GM04503 (cell line): ENCODE data around the gene RPUSD3.
"Not testable (repeated sequence)": the region's sequence is repeated elsewhere in the genome, so short reads cannot be mapped to it uniquely, and the experiment has no call there.

ENCODE experiments used
- DNase-seq: peaks from one replicate; pipeline ENCODE4 v3.0.0-alpha.2; 2012; ENCODE audit warnings: low read depth

The RPUSD3 gene, protein sequence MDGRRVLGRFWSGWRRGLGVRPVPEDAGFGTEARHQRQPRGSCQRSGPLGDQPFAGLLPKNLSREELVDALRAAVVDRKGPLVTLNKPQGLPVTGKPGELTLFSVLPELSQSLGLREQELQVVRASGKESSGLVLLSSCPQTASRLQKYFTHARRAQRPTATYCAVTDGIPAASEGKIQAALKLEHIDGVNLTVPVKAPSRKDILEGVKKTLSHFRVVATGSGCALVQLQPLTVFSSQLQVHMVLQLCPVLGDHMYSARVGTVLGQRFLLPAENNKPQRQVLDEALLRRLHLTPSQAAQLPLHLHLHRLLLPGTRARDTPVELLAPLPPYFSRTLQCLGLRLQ

DNA sequence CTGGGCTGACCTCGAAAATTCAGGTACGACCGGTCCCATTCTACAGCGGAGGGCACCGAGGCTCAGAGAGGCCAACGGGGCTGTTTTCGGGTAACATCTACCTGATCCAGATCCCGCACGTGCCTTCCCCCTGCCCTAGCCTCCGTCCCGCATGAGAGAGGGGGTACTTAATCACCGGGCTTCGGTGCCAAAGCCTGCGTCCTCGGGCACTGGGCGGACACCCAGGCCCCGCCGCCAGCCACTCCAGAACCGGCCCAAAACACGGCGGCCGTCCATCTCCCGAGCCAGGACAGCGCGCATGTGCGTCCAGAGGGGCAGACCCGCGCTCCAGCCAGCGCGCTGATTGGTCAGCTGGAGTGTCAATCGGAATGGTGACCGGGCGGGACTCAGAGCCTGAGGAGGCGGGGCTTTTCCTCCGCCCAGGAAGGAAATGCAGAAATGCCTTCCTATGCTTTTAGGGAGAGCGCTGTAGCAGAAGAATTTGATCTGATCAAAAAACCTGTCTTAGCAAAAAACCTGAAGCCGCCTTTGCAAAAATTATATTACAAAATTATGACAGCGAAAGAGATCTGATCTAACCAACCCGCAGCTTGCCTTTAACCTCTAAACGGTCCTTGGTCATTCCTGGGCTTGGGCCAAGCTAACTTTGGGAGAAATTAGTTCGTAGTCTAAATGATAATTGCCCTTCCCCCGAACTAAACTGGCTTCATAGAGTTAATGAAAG lies at the start of gene RPUSD3:
TSS of gene RPUSD3 (minus strand) at position 294 of the 724 bp plus-strand sequence. CDS start at position 276, 18 bp downstream.
- DNase-seq = peak; percentile 66

DNA sequence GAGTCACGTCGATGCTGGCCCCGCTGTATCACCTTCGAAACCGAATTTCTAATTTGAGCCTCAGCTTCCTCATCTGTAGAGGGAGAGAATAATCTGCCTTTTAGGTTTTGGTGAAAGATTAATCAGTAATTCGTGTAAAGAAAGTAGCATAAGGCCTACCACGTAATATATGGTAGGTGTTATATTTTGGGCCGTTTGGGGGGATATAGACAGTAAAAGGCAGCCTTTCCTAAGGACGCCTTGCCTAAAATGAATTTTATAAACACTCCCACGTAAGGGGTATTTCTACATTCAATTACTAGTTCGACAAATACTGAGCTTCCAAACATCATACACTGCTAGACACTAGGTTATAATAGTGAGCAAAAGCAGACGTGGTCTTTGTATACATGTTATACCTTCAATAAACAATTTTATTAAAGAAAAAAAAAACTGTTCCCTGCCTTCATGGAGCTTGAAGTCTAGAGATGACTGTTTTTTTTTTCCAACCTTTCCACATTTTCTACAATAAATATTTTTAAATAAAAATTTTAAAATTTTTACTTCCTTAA lies 47.3 kb upstream of the RPUSD3 start:
- DNase-seq = no peak

DNA sequence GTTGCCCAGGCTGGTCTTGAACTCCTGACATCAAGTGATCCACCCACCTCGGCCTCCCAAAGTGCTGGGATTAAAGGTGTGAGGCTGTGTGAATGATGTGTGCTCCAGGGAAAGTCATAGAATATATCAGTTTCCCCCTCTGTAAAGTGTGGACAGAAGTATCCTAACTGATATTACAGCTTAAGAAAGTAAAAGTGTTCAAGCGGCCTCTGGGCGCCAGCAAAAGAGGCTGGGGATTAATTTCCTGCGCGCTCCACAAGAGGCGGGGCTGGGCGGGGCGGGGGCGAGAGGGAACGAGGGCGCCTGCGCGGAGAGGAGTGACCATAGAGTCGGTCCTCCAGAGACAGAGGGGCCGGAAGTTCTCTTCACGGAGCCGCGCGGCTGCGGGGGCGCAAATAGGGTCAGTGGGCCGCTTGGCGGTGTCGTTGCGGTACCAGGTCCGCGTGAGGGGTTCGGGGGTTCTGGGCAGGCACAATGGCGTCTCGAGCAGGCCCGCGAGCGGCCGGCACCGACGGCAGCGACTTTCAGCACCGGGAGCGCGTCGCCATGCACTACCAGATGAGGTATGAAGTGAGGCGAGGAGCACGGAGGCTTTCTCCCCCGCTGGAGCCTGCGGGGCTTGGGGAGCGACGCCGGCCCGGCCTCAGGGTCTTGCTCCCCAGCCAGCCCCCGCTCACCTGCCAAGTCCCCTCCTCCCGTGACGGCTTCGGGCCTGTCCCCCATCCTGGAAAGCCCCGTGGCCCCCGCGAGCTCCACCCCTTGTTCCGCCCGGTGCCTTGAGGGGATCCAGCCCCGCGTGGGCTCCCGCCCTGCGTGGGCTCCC lies 46.7 kb upstream of the RPUSD3 start, which contains the start of gene JAGN1:
TSS of gene JAGN1 (plus strand) at position 362 of the 823 bp plus-strand sequence. CDS start at position 475, 113 bp downstream.
- DNase-seq = no peak

DNA sequence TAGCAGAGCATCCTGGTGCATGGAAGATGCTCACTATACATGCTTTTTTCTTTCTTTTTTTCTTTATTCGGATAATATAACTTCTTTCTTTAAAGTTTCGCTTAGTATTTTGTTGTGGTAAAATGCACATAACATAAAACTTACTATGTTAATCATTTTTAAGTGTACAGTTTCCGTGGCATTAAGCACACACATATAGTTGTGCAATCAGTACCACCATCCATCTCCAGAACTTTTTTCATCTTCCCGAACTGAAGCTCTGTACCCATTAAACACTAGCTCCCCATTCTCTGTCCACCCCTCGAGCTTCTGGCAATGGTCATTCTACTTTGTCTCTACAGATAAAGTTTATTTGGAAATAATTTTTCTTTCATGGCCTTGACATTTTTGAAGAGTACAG lies 45.6 kb upstream of the RPUSD3 start:
- no peak for DNase-seq

DNA sequence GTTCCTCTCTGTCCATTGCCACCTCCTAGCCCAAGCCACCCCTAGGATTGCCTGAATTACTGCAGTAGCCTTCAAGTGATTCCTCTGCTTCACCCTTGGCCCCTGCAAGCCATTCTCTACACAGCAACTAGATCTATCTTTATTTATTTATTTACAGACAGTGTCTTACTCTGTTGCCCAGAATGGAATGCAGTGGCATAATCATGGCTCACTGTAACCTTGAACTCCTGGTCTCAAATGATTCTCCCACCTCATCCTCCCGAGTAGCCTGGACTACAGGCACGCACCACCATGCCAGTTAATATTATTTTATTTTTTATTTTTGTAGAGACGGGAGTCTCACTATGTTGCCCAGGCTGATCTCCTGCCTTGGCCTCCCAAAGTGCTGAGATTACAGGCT lies 44.7 kb upstream of the RPUSD3 start:
- no peak for DNase-seq

DNA sequence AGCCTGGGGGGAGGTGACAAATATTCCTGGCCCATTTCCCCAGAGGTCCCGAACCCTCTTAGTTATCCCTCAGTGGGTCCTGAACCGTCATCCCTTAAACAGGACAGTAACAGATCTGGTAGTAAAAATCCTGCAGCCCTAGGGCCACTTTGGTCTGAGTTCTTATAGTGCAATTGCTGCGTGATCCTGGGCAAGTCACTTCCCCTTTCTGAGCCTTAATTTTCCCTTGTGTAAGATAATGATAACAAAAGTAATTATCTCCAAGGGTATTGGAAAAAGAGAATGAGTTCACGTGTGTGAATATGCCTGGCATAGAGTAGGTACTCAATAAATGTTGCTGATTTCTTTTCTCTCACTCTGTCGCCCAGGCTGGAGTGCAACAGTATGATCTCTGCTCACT lies 43.7 kb upstream of the RPUSD3 start:
- no peak for DNase-seq

DNA sequence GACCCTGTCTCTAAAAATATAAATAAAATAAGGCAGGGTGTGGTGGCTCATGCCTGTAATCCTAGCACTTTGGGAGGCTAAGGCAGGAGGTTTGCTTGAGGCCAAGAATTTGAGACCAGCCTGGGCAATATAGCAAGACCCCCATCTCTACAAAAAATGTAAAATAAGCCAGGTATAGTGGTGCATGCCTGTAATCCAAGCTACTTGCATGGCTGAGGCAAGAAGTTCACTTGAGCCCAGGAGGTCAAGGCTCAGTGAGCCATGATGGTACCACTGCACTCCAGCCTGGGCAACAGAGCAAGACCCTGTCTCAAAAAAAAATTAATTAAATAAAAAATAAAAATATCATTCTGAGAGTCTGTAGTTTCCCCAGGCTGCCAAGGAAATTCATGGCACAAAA lies 42.5 kb upstream of the RPUSD3 start:
- DNase-seq = no peak

DNA sequence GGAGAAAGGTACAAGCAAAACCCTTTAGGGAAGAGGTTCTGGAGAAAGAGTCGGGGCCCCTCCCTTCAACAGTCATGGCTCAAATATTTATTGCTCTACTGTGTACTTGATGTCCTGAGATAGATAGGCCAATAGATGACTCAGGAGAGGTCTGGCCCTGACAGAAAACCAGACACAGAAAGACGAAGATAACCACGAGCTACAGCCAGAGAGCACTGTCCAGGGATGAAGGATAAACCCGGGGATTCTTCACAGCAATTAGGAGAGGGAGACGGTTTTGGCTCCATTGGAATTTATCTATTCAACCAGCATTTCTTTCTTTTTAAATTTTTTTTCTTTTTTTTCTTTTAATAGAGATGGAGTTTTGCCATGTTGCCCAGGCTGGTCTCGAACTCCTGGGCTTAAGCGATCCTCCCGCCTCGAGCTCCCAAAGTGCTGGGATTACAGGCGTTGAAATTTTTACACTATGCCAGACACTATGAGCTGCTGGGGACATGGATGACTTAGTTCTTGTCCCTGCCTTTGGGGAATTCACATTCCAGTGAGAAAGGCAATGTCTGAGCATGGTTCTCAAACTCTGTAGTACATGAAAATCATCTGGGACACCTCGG lies 40.9 kb upstream of the RPUSD3 start:
- DNase-seq = peak; percentile 68

DNA sequence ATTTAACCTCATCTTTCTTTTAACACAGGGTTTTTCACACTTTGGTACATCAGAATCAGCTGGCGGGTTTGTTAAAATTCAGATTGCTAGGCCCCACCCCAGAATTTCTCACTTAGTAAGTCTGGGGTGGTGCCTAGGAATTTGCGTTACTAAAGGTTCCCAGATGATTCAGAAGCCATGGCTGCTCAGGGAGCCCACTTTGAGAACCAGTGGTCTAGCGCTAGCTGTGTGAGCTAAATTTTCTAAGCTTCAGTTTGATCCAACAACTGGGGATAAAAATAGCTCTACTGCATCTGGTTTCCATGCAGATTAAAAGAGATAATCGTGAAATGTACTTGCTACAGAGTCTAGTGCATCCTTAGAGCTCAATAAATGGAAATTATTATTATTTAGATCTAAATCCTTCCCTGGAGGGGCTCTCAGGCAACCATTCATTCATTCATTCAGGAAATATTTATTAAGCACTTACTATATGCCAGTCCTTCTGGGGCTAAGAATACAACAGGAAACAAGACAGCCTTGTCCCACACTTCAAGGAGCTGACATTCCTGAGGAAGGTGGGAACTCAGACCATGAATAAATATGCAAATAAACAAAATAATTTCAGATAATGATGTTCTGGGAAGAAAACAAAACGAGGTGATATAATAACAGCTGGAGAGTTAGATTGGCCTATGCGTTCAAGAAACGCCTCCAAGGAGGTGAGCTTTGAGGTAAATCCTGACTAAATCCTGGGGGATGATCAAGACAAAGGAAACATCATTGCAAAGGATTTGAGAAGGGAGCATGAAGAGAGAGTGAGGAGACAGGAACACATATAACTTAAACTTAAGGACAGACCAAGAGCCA lies 40.1 kb upstream of the RPUSD3 start:
- DNase-seq = no peak

DNA sequence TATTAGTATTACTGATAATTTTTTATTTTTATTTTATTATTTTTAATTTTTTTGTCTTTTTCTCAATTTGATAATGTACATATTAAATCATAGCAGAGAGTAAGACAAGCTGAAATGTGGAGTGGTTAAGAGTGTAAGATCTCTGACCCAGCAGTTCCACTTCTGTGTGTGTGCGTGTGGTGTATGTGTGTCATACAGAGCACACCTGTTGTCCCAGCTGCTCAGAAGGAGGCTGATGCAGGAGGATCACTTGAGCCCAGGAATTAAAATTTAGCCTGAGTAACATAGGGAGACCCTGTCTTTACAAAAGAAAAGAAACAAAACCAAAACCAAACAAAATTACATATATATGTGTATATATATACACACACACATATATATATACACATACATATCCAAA lies 37.6 kb upstream of the RPUSD3 start:
- DNase-seq = no peak

DNA sequence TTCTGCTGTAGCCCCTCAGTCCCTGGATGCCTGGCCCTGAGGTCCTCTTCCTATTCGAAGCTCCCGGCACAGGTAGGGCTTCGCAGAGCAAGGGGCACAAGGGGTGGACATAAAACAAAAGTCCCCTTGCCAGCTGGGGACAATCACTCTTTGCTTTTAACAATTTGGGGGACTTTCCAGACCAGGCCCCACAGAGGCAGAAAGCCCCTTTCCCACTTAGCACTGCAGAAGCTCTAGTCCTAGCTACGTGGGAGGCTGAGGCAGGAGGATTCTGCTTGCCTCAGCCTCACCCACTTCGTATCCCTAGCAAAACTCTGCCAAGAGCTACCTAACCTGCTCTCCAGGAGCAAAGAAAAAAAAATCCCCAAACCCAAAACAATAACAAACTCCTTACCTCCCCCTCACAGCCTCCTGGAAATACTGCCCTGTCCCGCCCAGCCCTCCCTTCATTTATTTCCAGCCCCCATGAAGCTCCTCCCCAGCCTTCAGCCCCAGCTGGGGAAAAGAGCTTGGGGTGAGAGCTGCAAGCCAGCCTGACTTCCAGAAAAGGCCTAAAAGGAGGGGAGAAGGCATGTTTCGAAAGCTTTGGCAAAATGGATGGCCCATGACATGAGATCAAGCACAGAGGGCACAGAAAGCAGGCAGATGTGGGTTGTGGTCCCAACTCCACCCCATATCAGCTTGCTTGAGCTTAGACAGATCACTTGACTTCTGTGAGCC lies 36.2 kb upstream of the RPUSD3 start, which contains the start of gene CIDEC:
TSS of gene CIDEC (minus strand) at position 424 of the 720 bp plus-strand sequence. CDS start 1,767 bp downstream, outside the sequence.
- no peak for DNase-seq

DNA sequence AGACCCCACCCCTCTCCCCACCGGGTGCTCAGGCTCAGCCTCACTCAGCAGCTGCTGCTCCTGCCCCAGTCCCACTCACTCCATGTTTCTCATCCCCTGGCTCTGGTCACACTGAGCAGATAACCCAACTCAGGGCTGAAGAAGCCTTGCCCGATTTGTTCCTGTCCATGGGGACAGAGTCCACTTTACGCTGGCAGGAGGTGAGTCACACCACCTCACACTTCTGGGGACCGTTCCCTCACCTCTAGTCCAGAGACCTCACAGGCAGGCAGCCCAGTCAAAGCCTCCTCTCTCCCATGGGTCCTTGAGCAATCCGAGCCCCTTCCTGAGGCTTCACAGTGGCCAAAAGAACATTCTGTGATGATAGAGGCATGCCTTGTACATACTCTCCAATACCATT lies 34.9 kb upstream of the RPUSD3 start:
- no peak for DNase-seq

DNA sequence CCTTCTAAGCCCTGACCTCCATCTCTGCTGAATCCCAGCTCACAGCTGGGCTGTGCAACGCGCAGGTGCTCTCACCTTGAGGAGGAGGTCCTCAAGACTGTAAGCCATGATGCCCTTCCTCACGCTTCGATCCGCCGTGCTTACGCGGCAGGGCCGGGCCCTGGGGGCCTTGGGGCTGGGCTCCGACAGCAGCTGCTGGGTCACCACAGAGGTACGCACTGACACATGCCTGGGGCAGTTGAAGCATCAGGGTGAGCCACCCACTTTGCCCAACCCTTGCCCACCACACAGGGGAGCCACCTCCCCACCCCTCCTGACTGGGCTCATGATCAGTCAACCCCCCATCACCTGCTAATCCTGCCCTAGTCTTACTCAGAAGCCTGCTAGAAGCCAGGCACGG lies 33.2 kb upstream of the RPUSD3 start:
- DNase-seq = no peak

DNA sequence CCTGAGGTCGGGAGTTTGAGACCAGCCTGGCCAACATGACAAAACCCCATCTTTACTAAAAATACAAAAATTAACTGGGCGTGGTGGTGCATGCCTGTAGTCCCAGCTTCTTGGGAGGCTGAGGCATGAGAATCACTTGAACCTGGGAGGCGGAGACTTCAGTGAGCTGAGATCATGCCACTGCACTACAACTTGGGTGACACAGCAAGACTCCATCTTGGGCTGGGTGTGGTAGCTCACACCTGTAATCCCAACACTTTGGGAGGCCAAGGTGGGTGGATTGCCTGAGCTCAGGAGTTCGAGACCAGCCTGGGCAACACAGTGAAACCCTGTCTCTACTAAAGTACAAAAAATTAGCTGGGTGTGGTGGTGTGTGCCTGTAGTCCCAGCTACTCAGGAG lies 32.4 kb upstream of the RPUSD3 start:
- DNase-seq = not testable (repeated sequence)

DNA sequence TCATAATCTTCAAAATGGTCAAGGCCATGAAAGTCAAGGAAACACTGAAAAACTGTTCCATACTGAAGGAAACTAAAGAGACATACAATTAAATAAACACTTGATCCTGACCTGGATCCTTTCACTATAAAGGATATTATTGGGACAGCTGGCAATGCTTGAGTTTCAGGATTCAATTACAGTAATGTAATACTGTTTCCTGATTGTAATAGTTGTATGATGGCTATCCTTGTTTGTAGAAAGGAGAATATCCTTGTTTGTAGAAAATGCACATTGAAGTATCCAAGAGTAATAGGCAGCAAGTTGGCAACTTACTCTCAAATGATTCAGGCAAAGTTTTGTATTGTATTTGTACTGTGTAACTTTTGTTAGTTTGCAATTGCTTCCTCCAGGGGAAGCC lies 31.6 kb upstream of the RPUSD3 start:
- no peak for DNase-seq

DNA sequence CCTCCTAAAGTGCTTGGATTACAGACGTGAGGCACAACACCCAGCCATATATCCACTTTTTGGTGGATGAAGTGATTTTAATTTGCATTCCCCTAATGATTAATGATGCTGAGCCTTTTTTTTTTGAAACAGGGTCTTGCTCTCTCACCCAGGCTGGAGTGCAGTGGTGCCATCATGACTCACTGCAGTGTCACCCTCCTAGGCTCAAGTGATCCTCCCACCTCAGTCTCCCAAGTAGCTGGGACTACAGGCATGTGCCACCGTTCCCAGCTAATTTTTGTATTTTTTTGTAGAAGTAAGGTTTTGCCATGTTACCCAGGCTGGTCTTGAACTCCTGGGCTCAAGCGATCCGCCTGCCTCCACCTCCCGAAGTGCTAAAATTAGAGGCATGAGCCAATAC lies 28.3 kb upstream of the RPUSD3 start:
- DNase-seq = not testable (repeated sequence)

DNA sequence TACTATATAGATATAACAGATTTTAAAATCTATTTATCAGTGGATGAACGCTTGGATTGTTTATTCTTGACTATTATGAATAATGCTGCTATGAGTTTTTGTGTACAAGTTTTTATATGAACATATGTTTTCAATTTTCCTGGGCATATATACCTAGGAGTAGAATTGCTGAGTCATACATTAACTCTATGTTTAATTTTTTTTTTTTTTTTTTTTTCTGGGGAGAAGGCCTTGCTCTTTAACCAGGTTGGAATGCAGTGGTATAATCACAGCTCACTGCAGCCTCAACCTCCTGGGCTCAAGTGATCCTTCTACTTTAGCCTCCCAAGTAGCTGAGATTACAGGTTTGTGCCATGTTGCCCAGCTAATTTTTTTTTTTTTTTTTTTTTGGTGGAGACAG lies 27.2 kb upstream of the RPUSD3 start:
- DNase-seq = peak; percentile 23

DNA sequence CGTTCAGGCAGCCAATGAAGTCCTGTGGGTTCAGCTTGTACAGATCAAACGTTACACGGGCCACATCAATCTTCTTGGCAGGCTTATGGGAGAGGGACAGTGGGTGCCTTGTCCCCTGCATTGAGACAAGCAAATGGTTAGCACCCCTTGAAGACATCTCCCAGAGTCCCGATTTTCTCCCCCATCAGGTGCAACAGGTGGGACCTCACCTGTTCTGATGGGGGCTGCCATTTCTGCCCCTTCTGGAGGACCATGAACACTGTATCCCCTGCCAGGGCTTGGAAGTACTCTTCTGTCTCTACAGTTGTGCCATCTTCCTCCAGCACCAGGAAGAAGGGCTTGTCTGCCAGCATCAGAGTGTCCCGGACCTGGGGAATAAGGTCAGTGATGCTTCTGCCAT lies 26.1 kb upstream of the RPUSD3 start:
- no peak for DNase-seq

DNA sequence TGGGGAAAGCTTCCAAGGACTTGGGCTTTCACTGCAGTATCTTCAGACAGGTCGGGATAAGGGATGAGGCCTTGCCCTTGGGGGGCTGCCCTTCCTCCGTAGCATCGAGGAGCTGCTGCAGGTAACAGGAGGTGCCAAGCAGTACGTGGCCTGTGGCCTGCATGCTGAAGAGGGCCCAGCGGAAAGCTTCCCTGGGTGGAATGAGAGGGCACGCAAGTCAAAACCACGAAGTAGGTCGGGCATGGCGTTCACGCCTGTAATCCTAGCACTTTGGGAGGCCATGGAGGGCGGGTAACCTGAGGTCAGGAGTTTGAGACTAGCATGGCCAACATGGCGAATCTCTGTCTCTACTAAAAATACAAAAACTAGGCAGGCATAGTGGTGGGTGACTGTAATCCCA lies 23.3 kb upstream of the RPUSD3 start:
- no peak for DNase-seq

DNA sequence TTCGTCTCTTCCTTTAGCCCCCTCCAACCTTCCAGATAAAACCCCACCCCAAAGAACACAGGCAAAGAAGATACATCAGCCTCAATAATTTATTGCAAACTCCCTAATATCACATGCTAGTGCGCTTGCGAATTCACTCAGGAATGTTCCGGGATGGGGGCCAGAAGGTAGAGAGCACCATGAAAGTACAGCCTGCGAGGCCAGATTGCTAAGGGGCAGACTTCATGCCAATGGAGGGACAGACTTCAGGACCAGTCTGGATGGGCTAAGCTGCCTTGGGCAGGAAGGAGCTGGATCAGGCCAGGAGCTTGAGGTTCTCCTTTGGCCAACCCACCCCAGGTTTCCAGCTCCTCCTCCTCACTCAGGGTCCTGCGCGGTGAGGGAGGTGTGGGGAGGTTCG lies 22.8 kb upstream of the RPUSD3 start:
- no peak for DNase-seq
